Esophagus (tissue), 2 donors: ENCODE measurements around the gene NOX1. TPM values are rescaled to one million over a fixed set of nuclear protein-coding genes. Genes with fewer than 3 reads are reported as not detected.

Experiments
- H3K27ac ChIP-seq, 2 donors: one replicate each; pipeline ENCODE4 v1.5.1; 2013; ENCODE audit warnings: low read depth in 2 of 2, mild to moderate bottlenecking in 2 of 2, inconsistent platforms in 1 of 2, low read length in 1 of 2, moderate library complexity in 1 of 2
- H3K27me3 ChIP-seq, 2 donors: one replicate each; pipeline ENCODE4 v1.6.1; 2013; ENCODE audit warnings: low read length in 2 of 2, control low read depth in 1 of 2, mild to moderate bottlenecking in 1 of 2; ENCODE audit not compliant: insufficient read depth in 2 of 2, control insufficient read depth in 1 of 2
- H3K36me3 ChIP-seq, 2 donors: one replicate each; pipeline ENCODE4 v1.6.1; 2013; ENCODE audit warnings: low read length in 1 of 2; ENCODE audit not compliant: control insufficient read depth in 2 of 2, insufficient read depth in 2 of 2
- H3K4me1 ChIP-seq, 2 donors: one replicate each; pipeline ENCODE4 v1.6.1; 2013; ENCODE audit warnings: low read length in 1 of 2; ENCODE audit not compliant: control insufficient read depth in 2 of 2, insufficient read depth in 2 of 2
- H3K4me3 ChIP-seq, 2 donors: one replicate each; pipeline ENCODE4 v1.5.1; 2013; ENCODE audit warnings: low read length in 2 of 2, mild to moderate bottlenecking in 2 of 2, low read depth in 1 of 2, moderate library complexity in 1 of 2
- H3K9me3 ChIP-seq, 2 donors: one replicate each; pipeline ENCODE4 v1.6.1; 2013; ENCODE audit warnings: mild to moderate bottlenecking in 2 of 2, low read depth in 1 of 2, low read length in 1 of 2, moderate library complexity in 1 of 2; ENCODE audit not compliant: control insufficient read depth in 2 of 2, insufficient read depth in 1 of 2
- WGBS, 2 donors: extraction: QIAGEN DNeasy Blood & Tissue Kit; methylation state at CpG; one replicate each; pipeline ENCODE4 v1.1.7; 2013; 5-methylcytosine and 5-hydroxymethylcytosine counted together
- polyA plus RNA-seq, 2 donors: library from polyadenylated mRNA; stranded (reverse); fragments of 200-250 nt; gene quantifications; one replicate each; pipeline ENCODE4 v1.2.3, GENCODE V29; 2013
- donor health status: healthy with polysubstance abuse.
- donor health status: Bipolar disorder and iron deficiency.

The NOX1 gene
- polyA plus RNA-seq, 2 donors = 0.02 to 0.10 TPM

DNA sequence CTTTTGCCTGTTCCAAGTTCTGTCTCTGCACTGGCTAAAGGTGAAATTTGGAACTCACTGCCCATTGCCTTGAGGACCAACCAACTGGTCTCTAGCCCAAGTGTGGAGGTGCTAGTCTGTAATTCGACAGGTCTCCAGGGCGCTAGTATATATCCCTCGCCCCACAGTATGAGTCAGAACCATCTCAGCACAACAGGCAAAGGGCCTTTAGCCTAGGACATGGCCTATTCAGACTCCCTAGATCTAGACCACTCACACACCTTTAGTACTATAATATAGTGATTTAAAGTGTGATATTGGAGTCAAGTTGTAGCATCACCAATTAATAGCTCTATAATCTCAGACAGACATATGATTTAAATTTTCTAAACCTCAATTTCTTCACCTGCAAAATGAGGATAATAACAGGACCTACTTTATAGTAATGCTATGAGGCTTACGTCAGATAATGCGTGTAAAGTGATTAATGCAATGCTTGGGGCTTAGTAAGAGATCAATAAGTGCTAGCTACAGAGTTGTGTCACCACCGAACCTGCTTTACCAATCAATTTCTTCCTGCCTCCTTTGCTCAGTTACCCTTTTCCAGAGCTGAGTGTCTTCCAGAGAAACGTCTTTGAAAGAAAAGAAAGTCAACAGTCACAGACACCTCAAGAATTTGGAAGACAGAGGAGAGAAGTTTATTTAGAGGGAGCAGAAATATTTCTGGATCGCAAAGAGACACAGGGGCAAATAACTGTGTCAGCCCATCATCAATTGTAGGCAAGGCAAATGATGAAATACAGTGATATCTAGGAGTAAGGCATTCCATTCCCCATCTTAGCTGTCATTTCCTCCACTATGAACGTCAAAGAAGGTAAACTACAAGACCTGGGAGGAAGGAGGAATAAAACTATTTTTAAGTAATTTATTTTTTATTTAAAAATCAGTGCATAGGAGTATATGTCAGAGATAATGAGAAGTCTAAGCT, 2.3 kb downstream of the NOX1 start:
- no peak overlapping the region for H3K27ac ChIP-seq
- no peak overlapping the region for H3K4me3 ChIP-seq
- no peaks in the 10 kb centered on the region for H3K4me1 ChIP-seq
- H3K36me3 ChIP-seq = no peaks in the 10 kb centered on the region
- no peaks in the 10 kb centered on the region for H3K9me3 ChIP-seq
- H3K27me3 ChIP-seq = no peaks in the 10 kb centered on the region
- 58 to 78% methylated on average over 9 of the region's 9 CpGs for WGBS, 2 donors

GRCh38 chrX:100870527-100870926, 3.6 kb downstream of the NOX1 start:
- 71 to 73% methylated on average over 5 of the region's 5 CpGs for WGBS, 2 donors
- Histone ChIP-seq H3K36me3 (no peaks in the 10 kb centered on the region), H3K27ac (no peak overlapping the region), H3K9me3 (no peaks in the 10 kb centered on the region), H3K27me3 (no peaks in the 10 kb centered on the region), H3K4me1 (no peaks in the 10 kb centered on the region), H3K4me3 (no peak overlapping the region)

DNA sequence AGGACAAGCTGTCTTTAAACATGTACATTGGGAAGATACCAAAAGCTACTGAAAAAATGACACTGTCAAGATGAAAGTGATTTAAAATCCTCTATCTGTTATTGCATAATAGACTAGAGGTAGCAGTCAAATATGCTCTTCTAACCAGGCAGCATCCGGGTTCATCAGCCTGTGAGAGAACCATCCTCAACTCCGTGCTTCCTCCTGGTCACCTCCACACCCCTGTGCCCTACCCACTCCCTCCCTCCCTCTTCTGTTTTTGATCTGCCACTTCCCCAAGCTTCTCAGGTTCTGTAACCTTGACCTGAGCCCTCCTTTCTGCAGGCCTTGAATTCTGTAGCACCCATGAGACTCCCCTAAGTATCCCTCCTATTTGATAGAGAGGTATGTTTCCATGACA, 5.9 kb downstream of the NOX1 start:
- H3K9me3 ChIP-seq = no peaks in the 10 kb centered on the region
- peaks cover 0 to 2% of the 10 kb centered on the region in 2 donors for H3K4me1 ChIP-seq
- WGBS, 2 donors = 59 to 67% methylated on average over 2 of the region's 2 CpGs
- H3K27me3 ChIP-seq = no peaks in the 10 kb centered on the region
- no peak overlapping the region for H3K4me3 ChIP-seq
- no peak overlapping the region for H3K27ac ChIP-seq
- H3K36me3 ChIP-seq = no peaks in the 10 kb centered on the region

- H3K4me3 ChIP-seq = no peak overlapping the region
- H3K36me3 ChIP-seq = no peaks in the 10 kb centered on the region
- H3K9me3 ChIP-seq = no peaks in the 10 kb centered on the region
- peaks cover 0 to 2% of the 10 kb centered on the region in 2 donors for H3K4me1 ChIP-seq
- H3K27ac ChIP-seq = peak overlapping the region; percentile 15 to 21
- no peaks in the 10 kb centered on the region for H3K27me3 ChIP-seq
- WGBS, 2 donors = 51 to 62% methylated on average over 2 of the region's 2 CpGs
These were observed 9.3 kb downstream of the NOX1 start for GRCh38 chrX:100864657-100865391.

GRCh38 chrX:100863326-100863864, 10.8 kb downstream of the NOX1 start:
- 52 to 68% methylated on average over 6 of the region's 6 CpGs for WGBS, 2 donors
- no peaks in the 10 kb centered on the region for H3K36me3 ChIP-seq
- no peaks in the 10 kb centered on the region for H3K27me3 ChIP-seq
- H3K27ac ChIP-seq = no peak overlapping the region
- H3K4me1 ChIP-seq = peaks cover 0 to 2% of the 10 kb centered on the region in 2 donors
- no peak overlapping the region for H3K4me3 ChIP-seq
- H3K9me3 ChIP-seq = no peaks in the 10 kb centered on the region

- no peaks in the 10 kb centered on the region for H3K4me1 ChIP-seq
- no peak overlapping the region for H3K4me3 ChIP-seq
- no peaks in the 10 kb centered on the region for H3K36me3 ChIP-seq
- H3K27ac ChIP-seq = no peak overlapping the region
- WGBS, 2 donors = 38 to 54% methylated on average over 2 of the region's 2 CpGs
- H3K27me3 ChIP-seq = no peaks in the 10 kb centered on the region
- H3K9me3 ChIP-seq = no peaks in the 10 kb centered on the region
These were observed 21.3 kb downstream of the NOX1 start for GRCh38 chrX:100852810-100853209.

DNA sequence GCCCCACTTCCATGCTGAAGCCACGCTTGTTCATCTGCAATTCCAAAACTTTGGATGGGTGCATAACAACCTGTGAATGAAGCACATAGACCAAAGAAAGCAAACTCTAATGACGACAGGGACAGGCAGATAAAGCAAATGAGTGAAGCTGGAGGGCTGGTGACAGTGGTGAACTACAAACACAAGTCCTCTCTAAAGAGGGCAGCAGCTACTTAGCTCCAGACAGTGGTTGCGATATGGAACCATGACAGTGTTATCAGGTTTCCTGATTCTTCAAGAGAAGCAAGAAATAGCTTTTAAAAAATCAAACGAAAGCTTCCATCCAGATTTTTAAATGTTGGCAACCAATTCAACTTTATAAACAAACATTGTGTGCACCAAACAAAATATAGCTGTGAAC, 23.8 kb downstream of the NOX1 start:
- no peaks in the 10 kb centered on the region for H3K9me3 ChIP-seq
- H3K27ac ChIP-seq = no peak overlapping the region
- no peaks in the 10 kb centered on the region for H3K4me1 ChIP-seq
- no peak overlapping the region for H3K4me3 ChIP-seq
- H3K27me3 ChIP-seq = no peaks in the 10 kb centered on the region
- H3K36me3 ChIP-seq = no peaks in the 10 kb centered on the region
- 59 to 64% methylated on average over 4 of the region's 4 CpGs for WGBS, 2 donors

DNA sequence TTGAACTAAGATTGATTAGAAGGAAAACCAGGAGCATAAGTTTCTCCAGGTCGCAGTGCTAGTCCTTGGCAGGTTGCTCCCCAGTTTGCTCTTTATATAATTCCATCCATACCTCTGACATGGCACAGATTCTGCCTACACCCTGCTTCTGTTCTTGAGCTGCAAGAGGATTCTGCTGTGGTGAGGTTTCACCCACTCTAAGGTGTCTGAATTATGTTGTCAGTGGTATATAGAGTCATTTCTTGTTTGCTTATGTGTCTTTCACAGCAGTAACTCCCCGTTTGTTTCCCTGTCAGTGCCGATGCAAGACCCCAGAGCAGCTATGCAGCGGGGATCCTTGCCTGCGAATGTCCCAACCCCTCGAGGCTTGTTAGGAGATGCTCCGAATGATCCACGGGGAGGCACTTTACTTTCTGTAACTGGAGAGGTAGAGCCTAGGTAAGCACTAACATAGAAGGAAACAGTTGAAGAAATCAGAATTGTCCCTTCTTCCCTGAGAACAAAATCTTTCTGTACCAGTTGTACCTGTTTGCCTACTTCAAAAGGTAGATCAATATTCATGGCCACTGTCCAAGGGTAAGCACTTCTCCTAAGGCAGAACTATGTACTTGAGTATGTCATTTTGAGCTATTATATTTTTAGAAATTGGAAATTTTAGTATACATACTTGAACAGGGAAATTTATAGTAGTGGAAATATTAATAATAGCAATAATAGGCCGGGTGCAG, 42.8 kb downstream of the NOX1 start:
- Histone ChIP-seq H3K9me3 (peaks cover 0 to 3% of the 10 kb centered on the region in 2 donors), H3K27me3 (no peaks in the 10 kb centered on the region), H3K27ac (peak overlapping the region in 1 of 2 donors; percentile 56), H3K36me3 (peaks cover 0 to 18% of the 10 kb centered on the region in 2 donors), H3K4me3 (no peak overlapping the region), H3K4me1 (no peaks in the 10 kb centered on the region)
- 81 to 90% methylated on average over 9 of the region's 9 CpGs for WGBS, 2 donors

DNA sequence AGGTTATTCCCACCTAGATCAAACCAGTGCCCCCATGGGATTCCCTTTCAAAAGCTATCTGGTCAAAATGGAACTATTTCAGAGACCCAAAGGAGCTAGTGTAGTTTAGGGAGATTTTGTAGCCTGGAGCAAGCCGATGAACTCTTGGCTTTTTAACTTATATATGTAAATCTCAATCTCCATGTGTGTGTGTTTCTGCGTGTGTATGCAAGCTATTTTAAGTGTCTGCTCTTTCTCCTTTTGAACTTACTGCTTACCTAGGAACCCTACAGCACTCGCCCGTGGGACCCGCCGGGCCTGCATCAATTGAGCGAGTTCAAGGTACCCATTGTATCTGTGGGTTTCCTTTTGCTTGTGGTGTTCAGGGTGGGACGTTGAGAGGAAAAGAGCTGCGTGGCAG, 43.6 kb downstream of the NOX1 start:
- 84 to 90% methylated on average over 9 of the region's 9 CpGs for WGBS, 2 donors
- Histone ChIP-seq H3K36me3 (peaks cover 0 to 18% of the 10 kb centered on the region in 2 donors), H3K4me1 (no peaks in the 10 kb centered on the region), H3K27me3 (no peaks in the 10 kb centered on the region), H3K9me3 (peaks cover 0 to 3% of the 10 kb centered on the region in 2 donors), H3K4me3 (no peak overlapping the region), H3K27ac (no peak overlapping the region)
